ENCODE measurements around the gene PPARD. TPM values are rescaled to one million over a fixed set of nuclear protein-coding genes. Genes with fewer than 3 reads are reported as not detected.

PPARD gene
- total RNA-seq, 1 experiment from 2014 or later, result 38.4 TPM

DNA sequence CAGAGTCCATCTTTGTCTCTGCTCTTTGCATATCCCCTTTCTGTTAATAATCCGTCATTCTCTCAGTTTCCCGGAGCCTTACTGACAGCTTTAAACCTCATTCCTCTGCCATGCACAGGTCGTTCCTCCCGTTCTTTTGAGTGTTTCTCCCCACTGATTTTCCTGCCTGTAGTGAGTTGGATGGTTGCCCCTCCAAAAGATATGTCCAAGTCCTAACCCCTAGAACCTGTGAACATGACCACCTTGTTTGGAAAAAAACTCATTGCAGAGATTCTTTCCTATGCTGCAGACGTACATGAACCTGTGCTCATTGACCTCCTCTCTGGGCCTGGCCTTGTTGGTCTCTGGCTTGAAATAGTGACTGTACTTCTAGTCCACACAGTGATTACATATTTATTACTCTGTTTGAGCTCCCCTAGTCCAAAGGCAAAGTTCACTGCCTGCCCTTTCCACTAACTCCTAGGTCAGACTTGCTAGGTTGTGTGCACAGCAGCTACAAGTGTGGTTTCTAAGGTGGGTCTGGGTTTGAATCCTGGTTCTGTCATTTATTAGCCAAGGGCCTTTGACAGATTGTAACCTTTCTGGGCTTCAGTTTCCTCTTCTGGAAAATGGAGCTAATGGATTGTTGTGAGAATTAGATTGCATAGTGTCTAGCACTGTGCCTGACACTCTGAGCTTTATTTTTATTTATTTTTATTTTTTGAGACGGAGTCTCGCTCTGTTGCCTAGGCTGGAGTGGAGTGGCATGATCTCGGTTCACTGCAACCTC, 29.3 kb downstream of the PPARD start:
- intact Hi-C loops (cut with micrococcal nuclease), result no loop called here
- Histone ChIP-seq H3K9me3 (ENCODE audit: control insufficient read depth in 1 of 2, insufficient read depth in 1 of 2, low read depth in 1 of 2, low read length in 2 of 2) (no peaks in the 10 kb centered on the region), H3K4me1 (ENCODE audit: control insufficient read depth in 1 of 2, insufficient read depth in 2 of 2, low read length in 2 of 2) (peaks cover 48 to 56% of the 10 kb centered on the region in 2 experiments), H3K4me3 (replicated peaks in 1 of 2; ENCODE audit: low read depth in 1 of 2, low read length in 2 of 2) (no peak overlapping the region), H3K4me2 (ENCODE audit: low read length) (peak overlapping the region; percentile 76), H2AFZ (ENCODE audit: low read depth, low read length, poor library complexity, severe bottlenecking) (no peak overlapping the region), H3K79me2 (ENCODE audit: insufficient read depth, low read length) (peaks cover 67% of the 10 kb centered on the region), H3K27ac (ENCODE audit: low read depth, low read length) (no peak overlapping the region), H3K36me3 (ENCODE audit: control insufficient read depth in 1 of 2, insufficient read depth in 2 of 2, low read length in 2 of 2) (no peaks in the 10 kb centered on the region; a peak in 1 of 4 replicates), H4K20me1 (ENCODE audit: insufficient read depth) (no peaks in the 10 kb centered on the region), H3K9me2 (ENCODE audit: insufficient read depth) (no peaks in the 10 kb centered on the region), H3K9ac (ENCODE audit: low read length) (0 out of 2 replicates have a peak overlapping the region, but pooled peaks have one; percentile 60), H3K27me3 (ENCODE audit: insufficient read depth, low read length) (no peaks in the 10 kb centered on the region)
- ChIA-PET POLR2A (interaction anchor here (1.6 kb wide), 1 partner anchor 30 kb away, joined by 4 read pairs; no protein-coding TSS in a partner anchor), CTCF (no interaction called here), RAD21 (ENCODE audit: low non-redundant PET in 1 of 2, low total read pairs in 2 of 2, uncharacterized antibody in 2 of 2, unreplicated experiment in 2 of 2) (no interaction called here)
- BruUV-seq (replicated peaks), result no TSS peak
- no peak for ATAC-seq
- no peak for DNase-seq (ENCODE audit: low read depth, low spot score)
- TF ChIP-seq FOSL1 (IDR thresholded peaks at IDR 0.05; ENCODE audit: low read depth), result no peak
- TF ChIP-seq ELF1 (IDR thresholded peaks at IDR 0.05; ENCODE audit: borderline replicate concordance, low read depth), result no peak
- no peak for TF ChIP-seq EZH2phosphoT487 (IDR thresholded peaks at IDR 0.05; ENCODE audit: borderline replicate concordance)
- no peak for TF ChIP-seq POLR2AphosphoS5 (IDR thresholded peaks at IDR 0.05; ENCODE audit: low read depth, low read length)
- TF ChIP-seq, protein P1, sequence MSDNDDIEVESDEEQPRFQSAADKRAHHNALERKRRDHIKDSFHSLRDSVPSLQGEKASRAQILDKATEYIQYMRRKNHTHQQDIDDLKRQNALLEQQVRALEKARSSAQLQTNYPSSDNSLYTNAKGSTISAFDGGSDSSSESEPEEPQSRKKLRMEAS (IDR thresholded peaks at IDR 0.05), result no peak
- no peak for TF ChIP-seq ZFX (IDR thresholded peaks at IDR 0.05)
- TF ChIP-seq SRF (IDR thresholded peaks at IDR 0.05; ENCODE audit: low read depth), result no peak
- TF ChIP-seq CBX3 (IDR thresholded peaks at IDR 0.05; ENCODE audit: low read depth), result no peak
- no peak for TF ChIP-seq SP1 (IDR thresholded peaks at IDR 0.05; ENCODE audit: low read depth)
- TF ChIP-seq, protein P2, sequence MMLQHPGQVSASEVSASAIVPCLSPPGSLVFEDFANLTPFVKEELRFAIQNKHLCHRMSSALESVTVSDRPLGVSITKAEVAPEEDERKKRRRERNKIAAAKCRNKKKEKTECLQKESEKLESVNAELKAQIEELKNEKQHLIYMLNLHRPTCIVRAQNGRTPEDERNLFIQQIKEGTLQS (IDR thresholded peaks at IDR 0.05), result no peak
- TF ChIP-seq POLR2A (IDR thresholded peaks at IDR 0.05; ENCODE audit: borderline replicate concordance, extremely low read depth, insufficient read depth, insufficient read length), result no peak
- TF ChIP-seq JUND (IDR thresholded peaks at IDR 0.05), result no peak
- TF ChIP-seq, protein P3, sequence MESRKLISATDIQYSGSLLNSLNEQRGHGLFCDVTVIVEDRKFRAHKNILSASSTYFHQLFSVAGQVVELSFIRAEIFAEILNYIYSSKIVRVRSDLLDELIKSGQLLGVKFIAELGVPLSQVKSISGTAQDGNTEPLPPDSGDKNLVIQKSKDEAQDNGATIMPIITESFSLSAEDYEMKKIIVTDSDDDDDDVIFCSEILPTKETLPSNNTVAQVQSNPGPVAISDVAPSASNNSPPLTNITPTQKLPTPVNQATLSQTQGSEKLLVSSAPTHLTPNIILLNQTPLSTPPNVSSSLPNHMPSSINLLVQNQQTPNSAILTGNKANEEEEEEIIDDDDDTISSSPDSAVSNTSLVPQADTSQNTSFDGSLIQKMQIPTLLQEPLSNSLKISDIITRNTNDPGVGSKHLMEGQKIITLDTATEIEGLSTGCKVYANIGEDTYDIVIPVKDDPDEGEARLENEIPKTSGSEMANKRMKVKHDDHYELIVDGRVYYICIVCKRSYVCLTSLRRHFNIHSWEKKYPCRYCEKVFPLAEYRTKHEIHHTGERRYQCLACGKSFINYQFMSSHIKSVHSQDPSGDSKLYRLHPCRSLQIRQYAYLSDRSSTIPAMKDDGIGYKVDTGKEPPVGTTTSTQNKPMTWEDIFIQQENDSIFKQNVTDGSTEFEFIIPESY (IDR thresholded peaks at IDR 0.05; ENCODE audit: extremely low read depth, insufficient replicate concordance, low read length), result no peak
- TF ChIP-seq ZNF274 (IDR thresholded peaks at IDR 0.05; ENCODE audit: low read depth, low read length), result no peak
- no peak for TF ChIP-seq TCF7L2 (IDR thresholded peaks at IDR 0.05; ENCODE audit: borderline replicate concordance, extremely low read depth, insufficient read depth, insufficient read length)
- TF ChIP-seq RAD21 (IDR thresholded peaks at IDR 0.05; ENCODE audit: low read depth), result no peak
